ENCODE measurements around the gene CPN1.

DNA sequence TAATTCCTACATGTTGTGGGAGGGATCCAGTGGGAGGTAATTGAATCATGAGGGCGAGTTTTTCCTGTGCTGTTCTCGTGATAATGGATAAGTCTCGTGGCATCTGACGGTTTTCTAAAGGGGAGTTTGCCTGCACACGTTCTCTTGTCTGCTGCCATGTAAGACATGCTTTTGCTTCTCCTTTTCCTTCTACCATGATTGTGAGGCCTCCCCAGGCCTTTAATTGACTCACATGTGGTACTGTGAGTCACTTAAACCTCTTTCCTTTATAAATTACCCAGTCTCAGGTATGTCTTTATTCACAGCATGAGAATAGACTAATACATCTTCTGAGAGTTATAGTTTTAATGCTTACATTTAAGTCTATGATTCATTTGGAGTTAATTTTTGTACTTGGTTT lies 22.6 kb upstream of the CPN1 start:
- TF ChIP-seq, protein P1, sequence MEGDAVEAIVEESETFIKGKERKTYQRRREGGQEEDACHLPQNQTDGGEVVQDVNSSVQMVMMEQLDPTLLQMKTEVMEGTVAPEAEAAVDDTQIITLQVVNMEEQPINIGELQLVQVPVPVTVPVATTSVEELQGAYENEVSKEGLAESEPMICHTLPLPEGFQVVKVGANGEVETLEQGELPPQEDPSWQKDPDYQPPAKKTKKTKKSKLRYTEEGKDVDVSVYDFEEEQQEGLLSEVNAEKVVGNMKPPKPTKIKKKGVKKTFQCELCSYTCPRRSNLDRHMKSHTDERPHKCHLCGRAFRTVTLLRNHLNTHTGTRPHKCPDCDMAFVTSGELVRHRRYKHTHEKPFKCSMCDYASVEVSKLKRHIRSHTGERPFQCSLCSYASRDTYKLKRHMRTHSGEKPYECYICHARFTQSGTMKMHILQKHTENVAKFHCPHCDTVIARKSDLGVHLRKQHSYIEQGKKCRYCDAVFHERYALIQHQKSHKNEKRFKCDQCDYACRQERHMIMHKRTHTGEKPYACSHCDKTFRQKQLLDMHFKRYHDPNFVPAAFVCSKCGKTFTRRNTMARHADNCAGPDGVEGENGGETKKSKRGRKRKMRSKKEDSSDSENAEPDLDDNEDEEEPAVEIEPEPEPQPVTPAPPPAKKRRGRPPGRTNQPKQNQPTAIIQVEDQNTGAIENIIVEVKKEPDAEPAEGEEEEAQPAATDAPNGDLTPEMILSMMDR (conservative IDR thresholded peaks at IDR 0.05; ENCODE audit: low read length) = no peak
- TF ChIP-seq EZH2phosphoT487 (IDR thresholded peaks at IDR 0.05; ENCODE audit: borderline replicate concordance, low read depth, low read length) = no peak

All from OCI-LY7 (cell line).